ENCODE measurements around the gene TAOK1. TPM values are rescaled to one million over a fixed set of nuclear protein-coding genes. Genes with fewer than 3 reads are reported as not detected.

Gene TAOK1
- total and polyA plus RNA-seq, 9 of the 15 experiments (the other 6 are each of a cell fraction or from before 2014, with no cell fraction given): 3.2 to 33.1 (median 16.5) TPM

DNA sequence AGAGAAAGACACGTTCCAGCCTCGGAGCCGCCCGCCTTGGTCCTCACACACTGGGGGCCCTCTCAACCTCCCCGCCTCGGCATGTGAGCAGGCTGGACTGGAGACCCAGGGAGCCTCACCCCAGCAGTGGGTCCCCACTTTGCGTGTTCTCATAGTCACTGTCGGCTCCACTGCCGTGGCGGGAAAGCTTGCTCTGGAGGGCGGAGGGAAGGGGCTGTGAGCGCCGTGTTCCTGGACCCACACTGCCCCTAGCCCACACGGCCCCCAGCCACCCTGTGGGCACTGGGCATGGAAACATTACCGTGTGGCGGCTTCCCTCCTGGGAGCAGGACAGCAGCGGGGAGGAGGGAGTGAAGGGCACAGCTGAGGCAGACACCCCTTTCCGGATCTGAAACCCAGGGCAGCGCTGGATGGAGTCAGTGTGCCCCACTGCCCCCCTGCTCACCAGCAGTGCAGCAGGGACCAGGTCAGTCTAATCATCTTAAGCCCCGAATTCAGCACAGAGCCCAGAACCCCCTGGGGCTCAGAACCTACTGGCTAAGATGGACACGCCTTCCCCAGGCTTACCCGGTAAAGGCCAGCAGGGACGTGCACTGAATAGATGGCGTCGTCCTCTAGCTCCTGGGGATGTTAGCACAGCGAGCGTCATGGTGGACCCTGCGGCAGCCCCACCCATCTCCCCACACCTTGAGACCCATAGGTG, 185.5 kb downstream of the TAOK1 start:
- FAIRE-seq (no peak), DNase-seq (ENCODE audit: extremely low read depth in 1 of 4, low spot score in 3 of 4) (no peak), ATAC-seq (no peak)
- H3K4me2 ChIP-seq (ENCODE audit: insufficient read depth, low read length): no peak overlapping the region
- H3K4me1 ChIP-seq (replicated peaks in 1 of 2; ENCODE audit: control insufficient read depth in 2 of 2, insufficient read depth in 2 of 2, low read length in 2 of 2): peaks cover 0 to 50% of the 10 kb centered on the region in 2 experiments; a peak in 2 of 5 replicates
- H3K9me3 ChIP-seq (replicated peaks; ENCODE audit: control insufficient read depth, insufficient read depth, low read depth, low read length): no peaks in the 10 kb centered on the region
- ChIA-PET CTCF (ENCODE audit: low intra/inter-chr PET ratio) (no interaction called here), POLR2A (interaction anchor here (0.6 to 3.6 kb wide), 3 partner anchors 11 to 157 kb away, joined by 3 to 25 read pairs (median 3); no protein-coding TSS in a partner anchor)
- no peak overlapping the region for H2AFZ ChIP-seq (ENCODE audit: low read depth, low read length)
- no peaks in the 10 kb centered on the region for H3K79me2 ChIP-seq (ENCODE audit: control insufficient read depth, insufficient read depth, low read length)
- no peak overlapping the region for H3K27ac ChIP-seq (ENCODE audit: extremely low read depth, low read depth, low read length)
- H3K9ac ChIP-seq (ENCODE audit: insufficient read depth in 1 of 2, low read depth in 2 of 2, low read length in 2 of 2): no peak overlapping the region
- peaks cover 3% of the 10 kb centered on the region for H3K9me1 ChIP-seq (ENCODE audit: control insufficient read depth, insufficient read depth, low read length)
- 84% methylated on average over 24 of the region's 28 CpGs for WGBS (ENCODE audit: insufficient coverage, low coverage, missing lambda C conversion rate)
- no TSS peak for BruUV-seq (replicated peaks)
- no peak overlapping the region for H3K4me3 ChIP-seq
- TF ChIP-seq POLR2G (IDR thresholded peaks at IDR 0.05; ENCODE audit: low read depth, low read length) (peak; percentile 49), PRPF4 (IDR thresholded peaks at IDR 0.05; ENCODE audit: insufficient read depth, low read depth, low read length, poor library complexity, severe bottlenecking) (no peak)
- intact Hi-C loops (cut with micrococcal nuclease): no loop called here
- in situ Hi-C loops (cut with MboI): no loop called here
- no peaks in the 10 kb centered on the region for H4K20me1 ChIP-seq (replicated peaks; ENCODE audit: control insufficient read depth, insufficient read depth, low read length)
- peaks cover 56% of the 10 kb centered on the region; the same call in 2 of the 3 replicates for H3K36me3 ChIP-seq (ENCODE audit: control insufficient read depth, insufficient read depth, low read length)
- H3K27me3 ChIP-seq (ENCODE audit: control insufficient read depth in 2 of 2, insufficient read depth in 2 of 2, low read length in 2 of 2): no peaks in the 10 kb centered on the region

DNA sequence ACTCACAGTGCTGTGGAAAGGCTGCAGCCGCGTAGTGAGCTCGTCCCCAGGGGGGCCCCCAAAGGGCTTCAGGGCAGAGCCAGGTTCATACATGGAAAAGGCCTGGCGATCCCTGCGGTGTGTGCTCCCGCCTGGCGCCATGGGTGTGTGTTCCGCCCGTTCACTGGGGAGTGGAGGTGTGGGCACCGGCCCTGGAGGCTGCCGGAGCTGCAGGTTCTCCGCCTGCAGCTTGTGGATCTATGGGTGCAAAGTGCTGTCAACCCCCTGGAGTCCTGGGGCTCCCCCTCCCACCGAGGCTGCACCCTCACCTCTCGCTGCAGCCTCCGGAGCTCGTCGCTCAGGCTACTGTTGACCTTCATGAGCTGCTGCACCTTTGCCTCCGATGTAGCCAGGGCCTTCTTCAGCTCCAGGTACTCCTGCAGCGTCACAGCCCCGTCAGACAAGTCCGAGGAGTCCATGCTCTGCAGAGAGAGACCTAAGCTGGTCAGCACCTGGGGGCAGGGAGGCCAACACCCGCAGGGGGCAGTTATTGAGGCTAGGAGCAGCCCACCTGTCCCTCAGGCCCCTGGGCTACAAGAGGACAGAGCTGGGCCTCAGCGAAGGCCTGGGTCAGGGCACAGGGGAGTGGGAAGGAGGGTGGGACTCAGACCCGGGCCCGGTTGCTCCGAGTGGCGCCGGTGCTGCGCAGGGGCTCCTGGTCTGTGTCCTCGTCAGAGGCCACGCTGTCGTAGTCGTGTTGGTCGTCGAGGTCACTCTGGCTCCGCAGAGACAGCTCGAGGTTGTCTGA, 186.2 kb downstream of the TAOK1 start:
- no peak for FAIRE-seq
- ChIA-PET POLR2A (interaction anchor here (1.1 to 3.6 kb wide), 2 partner anchors 11 to 39 kb away, joined by 3 to 25 read pairs; no protein-coding TSS in a partner anchor), CTCF (ENCODE audit: low intra/inter-chr PET ratio) (no interaction called here)
- in situ Hi-C loops (cut with MboI) (no loop called here), intact Hi-C loops (cut with micrococcal nuclease) (no loop called here)
- peaks cover 62% of the 10 kb centered on the region; the same call in 2 of the 3 replicates for H3K36me3 ChIP-seq (ENCODE audit: control insufficient read depth, insufficient read depth, low read length)
- H3K4me3 ChIP-seq: no peak overlapping the region
- H3K79me2 ChIP-seq (ENCODE audit: control insufficient read depth, insufficient read depth, low read length): no peaks in the 10 kb centered on the region
- H4K20me1 ChIP-seq (replicated peaks; ENCODE audit: control insufficient read depth, insufficient read depth, low read length): no peaks in the 10 kb centered on the region
- no peak overlapping the region for H3K4me2 ChIP-seq (ENCODE audit: insufficient read depth, low read length)
- H3K27me3 ChIP-seq (ENCODE audit: control insufficient read depth in 2 of 2, insufficient read depth in 2 of 2, low read length in 2 of 2): no peaks in the 10 kb centered on the region
- peaks cover 0 to 57% of the 10 kb centered on the region in 2 experiments; a peak in 2 of 5 replicates for H3K4me1 ChIP-seq (replicated peaks in 1 of 2; ENCODE audit: control insufficient read depth in 2 of 2, insufficient read depth in 2 of 2, low read length in 2 of 2)
- H2AFZ ChIP-seq (ENCODE audit: low read depth, low read length): no peak overlapping the region
- H3K27ac ChIP-seq (ENCODE audit: extremely low read depth, low read depth, low read length): no peak overlapping the region
- peaks cover 3% of the 10 kb centered on the region for H3K9me1 ChIP-seq (ENCODE audit: control insufficient read depth, insufficient read depth, low read length)
- TF ChIP-seq POLR2G (IDR thresholded peaks at IDR 0.05; ENCODE audit: low read depth, low read length) (0 out of 2 replicates have a peak, but pooled peaks have one; percentile 26), ZNF282 (CRISPR knock-in tag; IDR thresholded peaks at IDR 0.05) (no peak), KLF16 (IDR thresholded peaks at IDR 0.05) (no peak), ZSCAN32 (CRISPR knock-in tag; IDR thresholded peaks at IDR 0.05) (no peak), ELF4 (CRISPR knock-in tag; IDR thresholded peaks at IDR 0.05) (no peak), HDAC6 (IDR thresholded peaks at IDR 0.05; ENCODE audit: low read depth, low read length) (no peak), STAG1 (CRISPR knock-in tag; IDR thresholded peaks at IDR 0.05; ENCODE audit: borderline replicate concordance) (no peak), RCOR1 (IDR thresholded peaks at IDR 0.05; ENCODE audit: borderline replicate concordance in 1 of 2, low read depth in 2 of 2, low read length in 2 of 2) (no peak), HNRNPLL (IDR thresholded peaks at IDR 0.05; ENCODE audit: low read depth, low read length, poor library complexity, severe bottlenecking) (no peak)
- H3K9me3 ChIP-seq (replicated peaks; ENCODE audit: control insufficient read depth, insufficient read depth, low read depth, low read length): no peaks in the 10 kb centered on the region
- WGBS (ENCODE audit: insufficient coverage, low coverage, missing lambda C conversion rate): 87% methylated on average over 35 of the region's 37 CpGs
- TSS peak; percentile 41 for BruUV-seq (replicated peaks)
- DNase-seq (ENCODE audit: extremely low read depth in 1 of 4, low spot score in 3 of 4): no peak
- no peak for ATAC-seq
- peak overlapping the region in 1 of 2 experiments; percentile 50; a peak in 1 of 4 replicates for H3K9ac ChIP-seq (ENCODE audit: insufficient read depth in 1 of 2, low read depth in 2 of 2, low read length in 2 of 2)

Measured in K562 (cell line).